Activated CD4-positive, alpha-beta T cell treated with anti-CD3 and anti-CD28 coated beads for 24 hours (primary cell): Measurements from ENCODE around the gene ZFYVE27.

Experiments used
- DNase-seq, 2 donors: peaks; one replicate each; pipeline ENCODE4 v3.0.0-alpha.2; 2020; ENCODE audit warnings: low read depth in 2 of 2

Gene ZFYVE27

GRCh38 chr10:97770255-97770654 is 33.3 kb downstream of the ZFYVE27 start:
- DNase-seq: no peak

DNA sequence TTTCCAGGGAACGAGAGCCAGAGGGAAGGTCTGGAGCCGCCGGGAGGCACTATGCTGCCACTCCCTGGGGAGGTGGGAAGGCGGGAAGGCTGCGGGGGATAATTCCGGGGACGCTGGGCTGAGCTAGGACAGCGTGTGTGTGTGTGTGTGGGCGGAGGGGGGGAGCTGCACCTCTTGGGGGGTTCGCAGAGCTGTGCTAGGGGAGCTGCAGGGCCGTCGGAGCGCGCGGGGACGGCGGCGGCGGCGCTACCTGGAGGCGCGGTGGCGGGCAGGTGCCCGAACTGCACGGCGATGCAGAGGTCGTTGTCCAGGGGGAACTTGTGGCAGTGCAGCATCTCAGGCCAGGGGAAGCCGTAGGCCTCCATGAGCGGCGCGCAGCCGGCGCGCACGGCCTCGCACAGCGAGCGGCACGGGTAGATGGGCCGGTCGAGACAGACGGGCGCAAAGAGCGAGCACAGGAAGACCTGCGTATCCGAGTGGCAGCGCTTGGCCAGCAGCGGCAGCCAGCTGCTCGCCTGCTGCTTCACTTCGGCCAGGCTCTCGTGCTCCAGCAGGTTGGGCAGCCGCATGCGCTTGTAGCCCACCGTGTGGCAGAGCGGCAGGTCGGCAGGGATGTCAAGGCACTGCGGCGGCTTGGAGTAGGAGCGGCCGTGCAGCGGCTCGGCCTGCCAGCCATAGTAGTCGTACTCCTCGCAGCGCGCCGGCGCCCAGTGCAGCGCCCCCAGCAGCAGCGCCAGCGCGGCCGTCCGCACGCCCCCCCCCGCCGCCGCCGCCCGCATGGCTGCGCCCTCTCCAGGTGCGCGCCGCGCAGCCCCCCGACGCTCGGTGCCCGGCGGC is 34.3 kb downstream of the ZFYVE27 start:
- no peak for DNase-seq

GRCh38 chr10:97771913-97772823 is 35.2 kb downstream of the ZFYVE27 start, which contains the start of gene SFRP5:
Gene SFRP5 (minus strand): TSS chr10:97771999. CDS start chr10:97771833, 166 bp downstream.
- DNase-seq: no peak

DNA sequence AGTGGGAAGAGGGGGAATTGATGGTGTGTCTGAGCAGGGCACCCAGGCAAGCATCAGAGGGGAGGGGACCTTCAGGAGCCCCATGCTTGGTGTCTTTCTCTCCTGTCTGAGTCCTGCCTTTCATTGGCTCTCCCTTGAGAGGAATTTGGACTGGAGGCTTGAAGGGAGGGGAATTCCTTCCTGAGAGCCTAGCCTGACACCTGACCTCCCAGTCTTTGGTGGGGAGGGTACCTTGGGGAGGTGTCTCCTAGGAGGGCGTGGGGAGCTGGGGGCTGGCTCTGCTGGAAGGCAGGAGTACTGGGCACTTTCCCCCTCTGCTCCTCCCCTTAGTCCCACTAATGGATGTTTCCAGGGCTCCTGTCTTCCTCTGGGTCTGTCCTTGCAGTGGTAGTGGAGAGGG is 36.2 kb downstream of the ZFYVE27 start:
- no peak for DNase-seq

DNA sequence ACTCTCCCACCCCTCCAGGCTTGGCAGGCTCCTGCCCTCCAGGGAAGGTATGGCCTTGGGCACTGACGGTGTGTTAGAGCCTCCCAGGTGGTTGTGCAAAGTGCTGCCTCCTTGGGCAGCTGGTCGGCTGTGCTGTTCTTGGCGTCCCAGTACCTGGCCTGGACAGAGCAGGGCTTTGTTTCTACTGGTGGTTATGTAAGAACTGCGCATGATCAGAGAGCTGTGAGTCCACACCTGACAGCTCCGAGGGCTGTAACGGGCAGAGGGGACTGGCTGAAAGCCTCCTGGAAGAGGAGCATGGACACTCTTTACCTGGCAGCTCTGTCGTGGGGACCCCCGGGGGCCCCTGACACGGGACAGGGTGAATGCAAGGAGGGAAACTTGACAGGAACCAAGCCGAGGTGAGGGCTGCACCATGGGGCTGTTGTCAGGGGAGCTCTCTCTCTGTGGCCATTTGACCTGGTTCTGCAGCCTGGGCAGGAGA is 37.9 kb downstream of the ZFYVE27 start:
- no peak for DNase-seq

- DNase-seq: no peak
Measured at GRCh38 chr10:97777143-97777542, 40.2 kb downstream of the ZFYVE27 start.

- DNase-seq: no peak
Measured at GRCh38 chr10:97778452-97779302, 41.7 kb downstream of the ZFYVE27 start.

DNA sequence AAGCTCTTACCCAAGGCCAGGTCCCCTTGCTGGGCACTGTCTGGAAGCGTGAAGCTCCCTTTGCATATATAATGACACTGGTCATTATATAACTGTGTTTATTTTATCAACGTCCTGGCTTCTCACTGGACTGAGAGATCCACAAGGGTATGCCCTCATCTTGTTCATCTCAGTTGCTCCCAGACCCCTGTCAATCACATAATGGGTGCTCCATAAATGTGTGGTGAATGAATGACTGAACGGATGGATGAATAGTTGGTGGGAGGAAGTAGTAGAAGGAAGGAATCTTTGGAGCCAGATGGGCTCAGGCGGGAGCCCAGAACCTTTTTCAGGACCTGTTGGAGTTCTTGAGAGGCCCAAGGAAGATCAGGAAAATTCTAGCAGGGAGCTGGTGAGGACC is 42.6 kb downstream of the ZFYVE27 start:
- no peak for DNase-seq

GRCh38 chr10:97779975-97780374 is 43.0 kb downstream of the ZFYVE27 start:
- DNase-seq: no peak

DNA sequence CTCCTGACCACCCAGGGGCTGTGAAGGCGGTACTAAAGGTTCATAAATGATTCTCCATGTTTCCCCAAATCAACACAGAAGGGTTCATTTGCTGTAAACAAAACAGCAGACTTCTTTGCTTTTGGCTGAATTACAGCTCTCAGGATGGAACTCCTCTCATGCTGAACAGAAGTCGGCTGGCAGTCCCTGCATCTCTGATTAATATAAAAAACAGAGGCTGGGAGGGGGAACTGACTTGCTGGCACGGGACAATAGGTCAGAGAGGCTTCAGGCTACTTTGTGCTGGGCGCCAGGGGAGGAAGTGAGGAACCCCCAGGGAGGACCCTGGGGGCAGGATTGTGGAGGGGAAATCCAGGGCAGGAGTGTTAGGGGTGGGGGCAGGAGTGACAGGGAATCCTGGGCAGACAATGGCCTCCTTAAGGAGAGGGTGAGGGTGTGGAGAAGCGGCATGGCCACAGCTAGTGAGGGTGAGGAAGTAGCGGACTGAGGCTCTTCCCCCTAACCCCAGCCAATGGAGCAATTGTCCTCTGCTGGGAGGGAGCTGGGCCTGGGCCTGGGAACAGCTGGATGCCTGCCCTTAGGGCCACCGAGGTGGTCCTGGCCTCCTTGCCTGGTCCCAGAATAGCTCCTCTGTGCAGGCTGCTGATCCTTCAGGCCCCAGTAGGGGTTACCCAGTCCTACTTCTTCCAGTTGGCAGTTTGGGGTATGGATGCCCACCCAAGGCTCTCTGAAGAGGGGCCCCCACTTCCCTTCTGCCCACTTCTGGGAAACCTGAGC is 44.1 kb downstream of the ZFYVE27 start:
- DNase-seq: no peak

- DNase-seq: no peak
Measured at GRCh38 chr10:97781618-97782331, 44.8 kb downstream of the ZFYVE27 start.

- DNase-seq: no peak
Measured at GRCh38 chr10:97782455-97783228, 45.7 kb downstream of the ZFYVE27 start.

- DNase-seq: no peak
Measured at GRCh38 chr10:97784200-97784810, 47.4 kb downstream of the ZFYVE27 start.

DNA sequence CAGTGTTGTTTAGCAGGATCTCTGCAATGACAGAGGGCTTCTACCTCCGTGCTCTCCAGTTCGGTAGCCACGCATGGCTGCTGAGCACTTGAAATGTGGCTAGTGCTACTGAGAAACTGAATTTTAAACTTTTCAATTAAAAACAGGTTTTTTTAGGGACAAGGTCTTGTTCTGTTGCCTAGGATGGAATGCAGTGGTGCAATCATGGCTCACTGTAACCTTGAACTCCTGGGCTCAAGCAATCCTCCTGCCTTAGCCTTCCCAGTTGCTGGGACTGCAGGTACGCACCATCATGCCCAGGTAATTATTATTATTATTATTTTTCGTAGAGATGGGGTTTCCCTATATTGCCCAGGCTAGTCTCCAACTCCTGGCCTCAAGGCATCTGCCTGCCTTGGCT is 48.3 kb downstream of the ZFYVE27 start:
- DNase-seq: no peak

DNA sequence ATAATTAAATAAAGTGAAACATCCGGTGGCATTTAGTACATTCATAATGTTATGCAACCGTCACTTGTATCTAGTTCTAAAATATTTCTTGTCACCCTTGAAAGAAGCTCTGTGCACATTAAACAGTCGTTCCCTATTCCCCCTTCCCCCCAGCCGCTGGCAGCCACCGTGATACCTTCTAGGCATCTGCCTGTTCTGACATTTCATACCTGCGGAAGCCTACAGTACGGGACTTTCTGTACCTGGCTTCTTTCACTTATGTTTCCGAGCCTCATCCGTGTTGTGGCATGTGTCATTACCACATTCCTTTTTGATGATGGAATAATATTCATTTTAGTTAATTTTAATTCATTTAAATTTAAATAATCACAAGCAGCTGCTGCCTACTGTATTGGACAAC is 48.8 kb downstream of the ZFYVE27 start:
- DNase-seq: no peak

DNA sequence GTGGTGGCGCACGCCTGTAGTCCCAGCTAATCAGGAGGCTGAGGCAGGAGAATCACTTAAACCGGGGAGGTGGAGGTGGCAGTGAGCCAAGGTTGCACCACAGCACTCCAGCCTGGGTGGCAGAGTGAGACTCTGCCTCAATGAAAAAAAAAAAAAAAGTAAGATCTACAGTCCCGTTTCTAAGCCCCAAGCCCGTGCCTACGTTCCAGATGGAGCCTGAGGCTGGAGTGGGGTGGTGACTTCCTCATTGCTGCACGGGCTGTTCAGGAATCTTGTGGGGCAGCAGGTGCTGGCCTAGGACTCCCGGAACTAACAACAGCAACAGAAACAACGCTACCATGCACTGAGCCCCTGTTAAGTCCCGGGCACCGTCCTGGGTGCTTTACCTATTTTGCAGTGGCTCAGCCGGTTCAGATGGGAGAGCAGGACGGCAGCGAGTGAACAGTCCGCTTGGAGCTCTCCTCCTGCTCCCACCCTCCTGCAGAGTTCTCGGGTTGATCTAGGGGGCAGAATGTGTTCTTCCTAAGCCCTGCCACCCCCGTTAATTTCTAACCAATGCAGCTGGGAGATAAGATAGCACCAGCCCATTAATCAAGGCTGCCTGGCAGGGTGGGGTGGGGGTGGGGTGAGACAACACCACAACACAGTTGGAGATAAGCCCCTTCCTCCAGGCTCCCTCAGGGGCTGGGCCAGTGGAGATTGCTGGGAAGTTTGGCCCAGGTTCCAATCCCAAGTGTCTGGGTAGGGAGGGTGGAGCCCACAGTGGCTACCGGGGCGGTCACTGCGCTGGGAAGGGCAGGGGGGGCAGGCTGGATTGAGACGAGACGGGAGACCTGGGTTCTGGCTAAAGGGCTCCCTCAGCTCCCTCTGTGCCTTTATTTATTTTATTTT is 51.9 kb downstream of the ZFYVE27 start:
- DNase-seq: no peak

DNA sequence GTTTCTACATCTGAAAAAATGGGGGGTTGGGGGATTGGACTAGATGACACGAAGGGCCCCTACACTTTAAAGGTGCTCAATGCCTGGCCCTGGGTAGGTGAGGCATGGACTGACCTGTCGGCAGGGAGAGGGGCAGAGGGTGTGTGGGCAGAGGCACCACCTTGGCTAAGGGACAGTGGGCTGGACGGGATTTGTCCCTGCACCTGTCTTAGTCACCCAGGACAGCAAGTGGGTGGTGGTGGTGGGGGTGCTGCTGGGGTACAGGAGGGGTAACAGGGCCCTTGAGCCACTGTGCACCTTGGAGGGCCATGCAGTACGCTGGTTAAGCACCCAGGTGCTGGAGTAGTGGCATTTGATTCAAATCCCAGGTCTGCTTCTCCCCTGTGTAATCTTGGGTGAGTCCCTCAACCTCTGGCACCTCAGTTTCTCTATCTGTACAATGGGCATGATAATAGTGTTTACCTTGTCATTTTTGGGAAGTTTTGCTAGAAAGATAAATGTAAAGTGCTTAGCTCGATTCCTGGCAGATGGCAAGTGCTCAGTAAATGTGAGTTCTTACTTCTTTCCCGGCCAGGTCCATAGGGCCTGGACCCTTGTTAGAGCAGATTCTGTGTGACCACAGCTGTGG is 53.0 kb downstream of the ZFYVE27 start:
- DNase-seq: no peak
